Measurements from ENCODE around the gene KRTAP10-7.
"Not testable (repeated sequence)": the region's sequence is repeated elsewhere in the genome, so short reads cannot be mapped to it uniquely, and the experiment has no call there.

The KRTAP10-7 gene

GRCh38 chr21:44600118-44600978 lies at the start of gene KRTAP10-7:
TSS of gene KRTAP10-7 (plus strand) at chr21:44600597. CDS start at chr21:44600622, 25 bp downstream.
- not testable (repeated sequence) for H3K27ac ChIP-seq

- no peak for TF ChIP-seq CTCF (IDR thresholded peaks at IDR 0.05)
- no peak for TF ChIP-seq ZFX (IDR thresholded peaks at IDR 0.05; ENCODE audit: borderline replicate concordance)
- H3K27ac ChIP-seq: no peak overlapping the region
These were observed 49.6 kb upstream of the KRTAP10-7 start for GRCh38 chr21:44550807-44551206.

- TF ChIP-seq ZFX (IDR thresholded peaks at IDR 0.05; ENCODE audit: borderline replicate concordance): no peak
- no peak for TF ChIP-seq CTCF (IDR thresholded peaks at IDR 0.05)
- no peak within 1 kb of the TSS for H3K27ac ChIP-seq
These were observed 48.9 kb upstream of the KRTAP10-7 start, which contains the start of gene KRTAP10-2 for GRCh38 chr21:44551340-44551961. TSS of gene KRTAP10-2 (minus strand) at chr21:44551505. CDS start at chr21:44551458, 47 bp downstream.

- TF ChIP-seq CTCF (IDR thresholded peaks at IDR 0.05) (no peak), ZFX (IDR thresholded peaks at IDR 0.05; ENCODE audit: borderline replicate concordance) (no peak)
- no peak overlapping the region for H3K27ac ChIP-seq
These were observed 48.3 kb upstream of the KRTAP10-7 start for GRCh38 chr21:44552136-44552535.

- TF ChIP-seq ZFX (IDR thresholded peaks at IDR 0.05; ENCODE audit: borderline replicate concordance): no peak
- no peak for TF ChIP-seq CTCF (IDR thresholded peaks at IDR 0.05)
- H3K27ac ChIP-seq: no peak overlapping the region
These were observed 47.7 kb upstream of the KRTAP10-7 start for GRCh38 chr21:44552681-44553080.

- no peak for TF ChIP-seq ZFX (IDR thresholded peaks at IDR 0.05; ENCODE audit: borderline replicate concordance)
- TF ChIP-seq CTCF (IDR thresholded peaks at IDR 0.05): no peak
- H3K27ac ChIP-seq: no peak overlapping the region
These were observed 45.1 kb upstream of the KRTAP10-7 start for GRCh38 chr21:44555200-44555875.

- H3K27ac ChIP-seq: no peak overlapping the region
- TF ChIP-seq ZFX (IDR thresholded peaks at IDR 0.05; ENCODE audit: borderline replicate concordance): no peak
- no peak for TF ChIP-seq CTCF (IDR thresholded peaks at IDR 0.05)
These were observed 43.5 kb upstream of the KRTAP10-7 start for GRCh38 chr21:44556879-44557278.

Data from 22Rv1 (cell line).